ENCODE data around the gene SMYD3. TPM values are rescaled to one million over a fixed set of nuclear protein-coding genes. Genes with fewer than 3 reads are reported as not detected.

Gene SMYD3
- total and polyA plus RNA-seq, 12 donors: 13.5 to 78.2 (median 26.8) TPM

- no peak overlapping the region for H3K27ac ChIP-seq
- intact Hi-C loops (cut with DNase I): no loop called here
- TF ChIP-seq CTCF (IDR thresholded peaks at IDR 0.05) (no peak), POLR2A (IDR thresholded peaks at IDR 0.05) (no peak)
- H3K4me3 ChIP-seq: no peak overlapping the region
- H3K27me3 ChIP-seq: no peaks in the 10 kb centered on the region
- H3K4me1 ChIP-seq (replicated peaks in 1 of 2): no peaks in the 10 kb centered on the region
- H3K9me3 ChIP-seq (replicated peaks in 1 of 3): no peaks in the 10 kb centered on the region
- no peaks in the 10 kb centered on the region for H3K36me3 ChIP-seq (replicated peaks in 1 of 2)
- no peak for DNase-seq
- 84 to 94% (median 91%) methylated on average over 5 of the region's 5 CpGs for WGBS, 4 donors
Observed at GRCh38 chr1:246279402-246279801, 227.7 kb downstream of the SMYD3 start.

- no peaks in the 10 kb centered on the region for H3K36me3 ChIP-seq (replicated peaks in 1 of 2)
- no peaks in the 10 kb centered on the region for H3K4me1 ChIP-seq (replicated peaks in 1 of 2)
- TF ChIP-seq CTCF (IDR thresholded peaks at IDR 0.05) (no peak), POLR2A (IDR thresholded peaks at IDR 0.05) (no peak)
- H3K4me3 ChIP-seq: no peak overlapping the region
- WGBS, 4 donors: 85 to 97% (median 94%) methylated on average over 6 of the region's 6 CpGs
- H3K9me3 ChIP-seq (replicated peaks in 1 of 3): no peaks in the 10 kb centered on the region
- no peaks in the 10 kb centered on the region for H3K27me3 ChIP-seq
- no peak for DNase-seq
- no peak overlapping the region for H3K27ac ChIP-seq
- intact Hi-C loops (cut with DNase I): no loop called here
Observed at GRCh38 chr1:246278371-246278770, 228.7 kb downstream of the SMYD3 start.

GRCh38 chr1:246275036-246275435, 232.0 kb downstream of the SMYD3 start:
- Histone ChIP-seq H3K9me3 (replicated peaks in 1 of 3) (no peaks in the 10 kb centered on the region), H3K27me3 (no peaks in the 10 kb centered on the region), H3K4me3 (no peak overlapping the region), H3K4me1 (replicated peaks in 1 of 2) (no peaks in the 10 kb centered on the region), H3K27ac (no peak overlapping the region), H3K36me3 (replicated peaks in 1 of 2) (no peaks in the 10 kb centered on the region)
- intact Hi-C loops (cut with DNase I): no loop called here
- 95 to 98% (median 97%) methylated on average over 3 of the region's 3 CpGs for WGBS, 4 donors
- TF ChIP-seq POLR2A (IDR thresholded peaks at IDR 0.05) (no peak), CTCF (IDR thresholded peaks at IDR 0.05) (no peak)
- no peak for DNase-seq

GRCh38 chr1:246274186-246274585, 232.9 kb downstream of the SMYD3 start:
- no peak for TF ChIP-seq POLR2A (IDR thresholded peaks at IDR 0.05)
- no peak for TF ChIP-seq CTCF (IDR thresholded peaks at IDR 0.05)
- Histone ChIP-seq H3K27ac (no peak overlapping the region), H3K27me3 (no peaks in the 10 kb centered on the region), H3K4me1 (replicated peaks in 1 of 2) (no peaks in the 10 kb centered on the region), H3K36me3 (replicated peaks in 1 of 2) (no peaks in the 10 kb centered on the region), H3K4me3 (no peak overlapping the region), H3K9me3 (replicated peaks in 1 of 3) (no peaks in the 10 kb centered on the region)
- intact Hi-C loops (cut with DNase I): no loop called here
- no peak for DNase-seq
- WGBS, 4 donors: 73 to 77% (median 76%) methylated on average over 2 of the region's 2 CpGs

All from adrenal gland (tissue), 12 donors.